Measurements from ENCODE around the gene RAD51C. TPM values are rescaled to one million over a fixed set of nuclear protein-coding genes. Genes with fewer than 3 reads are reported as not detected.

RAD51C gene
- total RNA-seq, 1 experiment from 2014 or later, result 63.4 TPM

- DNase-seq, result no peak
- no peaks in the 10 kb centered on the region for H4K20me1 ChIP-seq (ENCODE audit: insufficient read depth)
- TF ChIP-seq EZH2 (IDR thresholded peaks at IDR 0.05; ENCODE audit: low read depth), result no peak
- TF ChIP-seq CTCF (conservative IDR thresholded peaks at IDR 0.05), result no peak
- no TSS peak for BruUV-seq (replicated peaks)
- peaks cover 34% of the 10 kb centered on the region for H3F3A ChIP-seq (ENCODE audit: insufficient read depth, low read depth)
- H3K4me1 ChIP-seq (replicated peaks; ENCODE audit: insufficient read depth), result peaks cover 44% of the 10 kb centered on the region
- H3K36me3 ChIP-seq (ENCODE audit: low read depth), result no peaks in the 10 kb centered on the region
- H3K4me3 ChIP-seq, result no peak overlapping the region
- intact Hi-C loops (cut with micrococcal nuclease; ENCODE audit: unreplicated experiment), result no loop called here
- no peaks in the 10 kb centered on the region for H3K9me2 ChIP-seq (ENCODE audit: insufficient read depth)
- no peaks in the 10 kb centered on the region for H3K27me3 ChIP-seq (ENCODE audit: insufficient read depth, low read depth)
- H3K9me3 ChIP-seq (ENCODE audit: insufficient read depth, low read depth), result no peaks in the 10 kb centered on the region
- CTCF ChIA-PET, result interaction anchor here (0.6 to 0.7 kb wide), 3 partner anchors 13 to 125 kb away, joined by 7 to 12 read pairs (median 8); no protein-coding TSS in a partner anchor
- H3K79me2 ChIP-seq (ENCODE audit: low read depth), result no peaks in the 10 kb centered on the region
- POLR2A ChIA-PET (ENCODE audit: unreplicated experiment), result interaction anchor here (0.6 kb wide), 1 partner anchor 36 kb away, joined by 4 read pairs; no protein-coding TSS in a partner anchor
- no peak overlapping the region for H3K27ac ChIP-seq
- no peak overlapping the region for H2AFZ ChIP-seq
- H3K4me2 ChIP-seq, result peak overlapping the region; percentile 74; the same call in 1 of the 2 replicates
These were observed 25.5 kb upstream of the RAD51C start for GRCh38 chr17:58666858-58667267.

DNA sequence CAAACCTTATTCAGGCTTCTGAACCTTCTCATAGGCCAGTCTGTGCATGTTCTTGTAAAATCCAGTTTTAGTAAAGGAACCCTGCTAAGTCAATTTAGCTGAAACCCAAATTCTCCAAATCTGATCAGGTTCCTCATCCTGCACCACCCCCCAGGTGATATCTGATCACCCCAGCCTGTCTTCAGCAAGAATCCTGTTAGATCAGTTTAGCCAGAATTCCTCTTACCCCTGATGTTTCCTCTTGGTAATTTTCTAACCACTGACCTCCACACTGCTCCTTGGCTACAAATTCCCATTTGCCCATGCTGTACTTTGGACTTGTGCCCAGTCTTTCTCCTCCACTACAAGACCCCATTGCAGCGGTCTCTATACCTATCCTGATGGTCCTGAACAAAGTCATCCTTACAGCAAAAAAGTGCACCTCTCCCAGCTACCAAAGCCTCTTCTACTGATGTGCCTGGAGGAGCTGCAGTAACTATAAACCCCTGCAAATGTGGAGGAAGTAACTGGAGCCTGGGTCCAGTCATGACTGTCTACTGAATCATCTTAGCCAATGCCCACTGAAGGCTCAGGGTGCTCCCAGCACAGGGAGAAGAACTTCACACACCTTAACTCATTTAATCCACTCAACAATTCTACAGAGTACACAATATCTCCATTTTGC, 24.3 kb upstream of the RAD51C start:
- H3K27ac ChIP-seq, result peak overlapping the region; percentile 75
- peak overlapping the region; percentile 74 for H3K4me2 ChIP-seq
- BruUV-seq (replicated peaks), result no TSS peak
- ChIA-PET POLR2A (ENCODE audit: unreplicated experiment) (interaction anchor here (0.6 kb wide), 1 partner anchor 9 kb away, joined by 3 read pairs; no protein-coding TSS in a partner anchor), CTCF (interaction anchor here (0.7 kb wide), 2 partner anchors 12 to 778 kb away, joined by 5 to 12 read pairs; no protein-coding TSS in a partner anchor)
- H3K36me3 ChIP-seq (ENCODE audit: low read depth), result no peaks in the 10 kb centered on the region
- no peaks in the 10 kb centered on the region for H3K27me3 ChIP-seq (ENCODE audit: insufficient read depth, low read depth)
- no peak for TF ChIP-seq EZH2 (IDR thresholded peaks at IDR 0.05; ENCODE audit: low read depth)
- no peak for TF ChIP-seq CTCF (conservative IDR thresholded peaks at IDR 0.05)
- H4K20me1 ChIP-seq (ENCODE audit: insufficient read depth), result no peaks in the 10 kb centered on the region
- H3K79me2 ChIP-seq (ENCODE audit: low read depth), result no peaks in the 10 kb centered on the region
- H3F3A ChIP-seq (ENCODE audit: insufficient read depth, low read depth), result peaks cover 34% of the 10 kb centered on the region
- H3K4me3 ChIP-seq, result peak overlapping the region; percentile 23; the same call in 1 of the 2 replicates
- intact Hi-C loops (cut with micrococcal nuclease; ENCODE audit: unreplicated experiment), result no loop called here
- DNase-seq, result peak; percentile 60 to 82
- H3K9me2 ChIP-seq (ENCODE audit: insufficient read depth), result no peaks in the 10 kb centered on the region
- peaks cover 44% of the 10 kb centered on the region for H3K4me1 ChIP-seq (replicated peaks; ENCODE audit: insufficient read depth)
- H2AFZ ChIP-seq, result no peak overlapping the region
- H3K9me3 ChIP-seq (ENCODE audit: insufficient read depth, low read depth), result no peaks in the 10 kb centered on the region

GRCh38 chr17:58668598-58668935, 23.8 kb upstream of the RAD51C start:
- peaks cover 34% of the 10 kb centered on the region for H3F3A ChIP-seq (ENCODE audit: insufficient read depth, low read depth)

More at GRCh38 chr17:58668598-58668935, 23.8 kb upstream of the RAD51C start:
- no peak for TF ChIP-seq CTCF (conservative IDR thresholded peaks at IDR 0.05)
- Histone ChIP-seq H3K9me3 (ENCODE audit: insufficient read depth, low read depth) (no peaks in the 10 kb centered on the region), H3K79me2 (ENCODE audit: low read depth) (no peaks in the 10 kb centered on the region), H3K4me3 (peak overlapping the region; percentile 23; the same call in 1 of the 2 replicates), H2AFZ (no peak overlapping the region), H3K4me1 (replicated peaks; ENCODE audit: insufficient read depth) (peaks cover 44% of the 10 kb centered on the region), H3K27me3 (ENCODE audit: insufficient read depth, low read depth) (no peaks in the 10 kb centered on the region), H3K4me2 (peak overlapping the region; percentile 74), H4K20me1 (ENCODE audit: insufficient read depth) (no peaks in the 10 kb centered on the region), H3K27ac (peak overlapping the region; percentile 75), H3K36me3 (ENCODE audit: low read depth) (no peaks in the 10 kb centered on the region), H3K9me2 (ENCODE audit: insufficient read depth) (no peaks in the 10 kb centered on the region)
- CTCF ChIA-PET, result no interaction called here
- intact Hi-C loops (cut with micrococcal nuclease; ENCODE audit: unreplicated experiment), result no loop called here
- POLR2A ChIA-PET (ENCODE audit: unreplicated experiment), result interaction anchor here (0.6 kb wide), 2 partner anchors 8 to 37 kb away, joined by 3 to 6 read pairs; no protein-coding TSS in a partner anchor
- no TSS peak for BruUV-seq (replicated peaks)
- DNase-seq, result peak in 1 of 2 experiments; percentile 61

All from PC-9 (cell line).